Rectal smooth muscle tissue (tissue), 1 donor: ENCODE data around the gene CD3G.

Source experiments
- H3K27ac ChIP-seq: one replicate; pipeline ENCODE4 v1.7.0; 2013; ENCODE audit warnings: low read depth, low read length, inconsistent platforms
- H3K27me3 ChIP-seq: one replicate; pipeline ENCODE4 v1.7.0; 2013; ENCODE audit warnings: low read length; ENCODE audit not compliant: control insufficient read depth, insufficient read depth
- H3K36me3 ChIP-seq: one replicate; pipeline ENCODE4 v1.7.0; 2013; ENCODE audit warnings: low read length; ENCODE audit not compliant: control insufficient read depth, insufficient read depth
- H3K4me1 ChIP-seq: one replicate; pipeline ENCODE4 v1.7.0; 2013; ENCODE audit warnings: low read length; ENCODE audit not compliant: control insufficient read depth, insufficient read depth
- H3K4me3 ChIP-seq: one replicate; pipeline ENCODE4 v1.7.0; 2013; ENCODE audit warnings: low read length
- H3K9ac ChIP-seq: one replicate; pipeline ENCODE4 v1.7.0; 2013; ENCODE audit warnings: low read length

The CD3G gene

DNA sequence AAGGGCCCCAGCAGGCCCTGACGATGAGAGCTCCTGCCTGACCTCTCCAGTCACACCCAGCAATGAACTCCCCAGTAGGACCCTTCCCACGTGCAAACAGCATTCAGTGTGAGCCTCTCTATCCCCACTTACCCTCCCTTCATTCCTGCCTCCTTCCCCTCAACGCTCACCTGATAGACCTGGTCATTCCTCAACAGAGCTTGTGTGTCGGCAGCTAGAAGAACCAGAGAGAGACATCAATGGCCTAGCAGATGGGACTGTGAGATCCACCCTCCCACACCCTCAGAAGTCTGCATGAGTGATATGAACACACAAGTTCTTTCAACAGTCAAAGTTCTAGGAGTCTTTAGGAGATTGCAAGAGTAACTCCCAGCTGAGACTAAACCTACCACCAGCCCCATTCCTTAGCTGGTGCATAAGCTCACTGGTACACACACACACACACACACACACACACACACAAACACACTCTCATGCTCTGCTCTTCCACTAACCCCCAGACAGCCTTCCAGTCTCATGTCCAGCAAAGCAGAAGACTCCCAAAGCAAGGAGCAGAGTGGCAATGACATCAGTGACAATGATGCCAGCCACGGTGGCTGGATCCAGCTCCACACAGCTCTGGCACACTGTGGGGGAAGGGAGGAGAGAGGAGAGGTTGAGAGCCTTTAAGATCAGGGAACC, 4.7 kb upstream of the CD3G start:
- Histone ChIP-seq H3K27ac (no peak overlapping the region), H3K4me3 (no peak overlapping the region)

DNA sequence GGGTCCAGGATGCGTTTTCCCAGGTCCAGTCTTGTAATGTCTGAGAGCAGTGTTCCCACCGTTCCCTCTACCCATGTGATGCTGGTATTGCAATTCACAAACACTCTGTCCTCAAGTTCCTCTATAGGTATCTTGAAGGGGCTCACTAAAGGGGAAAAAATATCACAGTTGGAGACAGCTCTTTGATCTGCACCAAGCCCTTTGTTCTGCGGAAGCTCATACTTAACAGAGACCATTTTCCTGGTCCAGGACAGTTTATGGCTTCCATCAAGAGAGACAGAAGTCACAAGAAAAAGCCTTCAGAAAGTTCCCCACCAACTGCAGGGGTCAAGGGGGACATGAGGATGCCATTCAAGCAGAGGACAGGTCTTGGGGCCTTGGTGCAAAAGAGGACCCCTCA, 3.7 kb upstream of the CD3G start:
- H3K27ac ChIP-seq = no peak overlapping the region
- H3K4me3 ChIP-seq = no peak overlapping the region
- H3K4me1 ChIP-seq = no peaks in the 10 kb centered on the region
- no peak overlapping the region for H3K9ac ChIP-seq
- H3K27me3 ChIP-seq = no peaks in the 10 kb centered on the region
- no peaks in the 10 kb centered on the region for H3K36me3 ChIP-seq

More for the DNA sequence above, 4.7 kb upstream of the CD3G start:
- H3K36me3 ChIP-seq = no peaks in the 10 kb centered on the region
- H3K9ac ChIP-seq = no peak overlapping the region
- H3K27me3 ChIP-seq = no peaks in the 10 kb centered on the region
- no peaks in the 10 kb centered on the region for H3K4me1 ChIP-seq

DNA sequence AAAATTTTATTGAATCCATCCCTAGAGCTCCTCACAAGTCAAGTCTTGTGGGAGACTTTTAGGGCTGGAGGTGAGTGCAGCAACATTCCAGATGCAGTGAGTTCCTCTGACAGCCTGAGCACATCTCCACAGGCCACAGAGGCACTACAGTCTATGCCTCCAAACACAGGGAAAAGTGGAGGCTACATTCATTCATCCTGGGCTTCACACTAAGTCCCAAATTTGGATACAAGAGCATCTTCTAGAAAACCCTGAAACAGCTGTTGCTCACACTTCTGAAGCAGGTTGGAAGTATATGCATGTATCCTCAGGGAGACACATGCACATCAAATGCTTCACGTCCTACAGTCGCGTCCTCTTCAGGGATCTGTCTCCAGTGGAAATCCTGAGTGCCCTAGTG, 2.9 kb upstream of the CD3G start:
- peak overlapping the region; percentile 14 for H3K4me3 ChIP-seq
- H3K4me1 ChIP-seq = no peaks in the 10 kb centered on the region
- no peaks in the 10 kb centered on the region for H3K27me3 ChIP-seq
- H3K9ac ChIP-seq = no peak overlapping the region
- no peak overlapping the region for H3K27ac ChIP-seq
- H3K36me3 ChIP-seq = no peaks in the 10 kb centered on the region

DNA sequence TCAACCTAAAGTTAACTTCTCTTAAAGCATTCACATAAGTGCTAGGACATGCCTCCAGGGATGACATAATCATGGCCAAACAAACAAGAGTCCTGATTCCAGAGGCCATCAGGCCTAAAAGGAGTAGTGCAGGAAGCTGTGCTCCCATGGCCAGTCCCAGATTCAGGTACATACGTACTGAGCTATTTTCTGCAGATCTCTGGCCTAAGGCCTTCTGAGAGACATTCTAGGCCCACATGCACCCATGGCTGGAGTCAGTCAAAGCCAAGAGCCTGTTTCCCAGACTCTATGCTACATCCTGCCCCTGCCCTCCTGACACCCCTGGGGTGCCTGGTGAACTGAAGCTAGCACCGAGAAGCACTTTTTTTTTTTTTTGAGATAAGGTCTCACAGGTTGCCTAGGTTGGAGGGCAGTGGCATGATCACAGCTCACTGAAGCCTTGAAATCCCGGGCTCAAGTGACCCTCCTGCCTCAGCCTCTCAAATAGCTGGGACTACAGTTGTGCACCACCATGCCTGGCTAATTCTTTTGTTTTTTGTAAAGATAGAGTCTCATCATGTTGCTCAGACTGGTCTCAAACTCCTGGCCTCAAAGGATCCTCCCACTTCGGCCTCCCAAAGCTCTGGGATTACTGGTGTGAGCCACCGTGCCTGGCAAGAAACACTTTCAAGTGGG, 2.2 kb upstream of the CD3G start:
- Histone ChIP-seq H3K9ac (no peak overlapping the region), H3K4me3 (peak overlapping the region; percentile 47), H3K27ac (no peak overlapping the region), H3K36me3 (no peaks in the 10 kb centered on the region), H3K27me3 (no peaks in the 10 kb centered on the region), H3K4me1 (no peaks in the 10 kb centered on the region)

DNA sequence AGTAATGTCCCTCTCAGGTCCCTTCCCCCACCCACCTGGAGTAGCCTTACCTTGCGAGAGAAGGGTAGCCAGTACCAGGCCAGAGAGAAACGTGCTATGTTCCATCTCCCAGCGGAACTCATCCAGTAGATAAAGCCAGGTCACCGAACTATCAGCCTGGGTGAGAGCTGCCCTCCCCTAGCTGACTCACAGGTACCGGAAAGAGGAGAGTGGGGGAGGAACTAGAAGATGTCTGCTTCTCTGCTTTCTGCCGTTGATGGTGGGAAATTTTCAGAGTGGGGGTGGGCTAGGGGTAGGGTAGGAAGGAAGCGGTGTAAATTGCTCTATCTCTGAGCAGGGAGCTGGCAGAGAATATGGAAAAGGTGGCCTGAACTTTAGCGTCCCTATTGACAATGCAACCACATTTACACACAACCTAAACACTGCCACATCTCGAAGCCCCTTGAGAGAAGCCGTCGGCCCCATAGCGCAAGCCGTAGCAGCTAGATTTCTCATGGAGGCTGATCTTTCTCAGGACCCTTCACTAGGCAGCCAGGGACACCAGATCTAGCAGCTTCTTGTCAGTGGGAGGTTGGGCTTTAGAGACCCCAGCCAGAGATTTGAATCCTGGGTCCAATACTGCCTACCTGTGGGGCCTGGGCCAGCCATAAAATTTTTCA, 1.5 kb upstream of the CD3G start, which contains the start of gene CD3D:
CD3D (minus strand) TSS at position 203 of the 659 bp plus-strand sequence; CDS start at position 105, 98 bp downstream.
- Histone ChIP-seq H3K4me1 (no peaks in the 10 kb centered on the region), H3K9ac (no peak within 1 kb of the TSS), H3K4me3 (peak within 1 kb of the TSS; percentile 47), H3K27me3 (no peaks in the 10 kb centered on the region), H3K36me3 (no peaks in the 10 kb centered on the region), H3K27ac (no peak within 1 kb of the TSS)

DNA sequence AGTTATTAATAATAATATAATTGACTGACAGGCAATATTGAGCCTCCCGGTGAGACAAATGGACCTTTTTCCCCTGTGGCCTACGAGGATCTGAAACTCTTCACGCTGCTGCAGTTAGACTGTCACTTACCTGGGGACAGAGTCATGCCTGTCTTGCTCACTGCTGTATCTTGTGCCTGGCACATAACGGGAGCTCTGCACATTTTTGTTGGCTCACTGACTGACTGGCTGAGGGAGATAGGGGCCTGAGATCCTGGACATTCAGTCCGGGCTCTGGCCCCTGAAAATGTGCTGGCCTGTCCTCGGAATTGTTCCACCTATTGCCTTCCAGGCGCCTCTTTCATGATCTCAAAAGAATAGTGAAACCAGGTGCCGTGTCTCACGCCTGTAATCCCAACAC, 896 bp upstream of the CD3G start:
- Histone ChIP-seq H3K36me3 (no peaks in the 10 kb centered on the region), H3K4me1 (no peaks in the 10 kb centered on the region), H3K27me3 (no peaks in the 10 kb centered on the region), H3K4me3 (no peak overlapping the region), H3K27ac (no peak overlapping the region), H3K9ac (no peak overlapping the region)

DNA sequence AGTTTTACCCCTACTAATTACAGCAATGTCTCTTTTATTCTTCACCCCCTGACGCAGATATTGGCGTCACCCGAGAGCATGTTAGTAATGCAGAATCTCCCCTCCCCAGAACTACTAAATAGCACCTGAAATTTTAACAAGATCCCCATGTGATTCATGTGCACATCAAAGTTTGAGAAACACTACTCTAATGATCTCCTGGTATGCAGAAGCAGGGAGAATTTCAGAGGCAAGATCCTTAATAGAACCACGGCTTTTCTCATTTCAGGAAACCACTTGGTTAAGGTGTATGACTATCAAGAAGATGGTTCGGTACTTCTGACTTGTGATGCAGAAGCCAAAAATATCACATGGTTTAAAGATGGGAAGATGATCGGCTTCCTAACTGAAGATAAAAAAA, 5.3 kb downstream of the CD3G start:
- H3K4me1 ChIP-seq = no peaks in the 10 kb centered on the region
- no peaks in the 10 kb centered on the region for H3K36me3 ChIP-seq
- H3K27ac ChIP-seq = no peak overlapping the region
- H3K9ac ChIP-seq = no peak overlapping the region
- no peak overlapping the region for H3K4me3 ChIP-seq
- H3K27me3 ChIP-seq = no peaks in the 10 kb centered on the region

DNA sequence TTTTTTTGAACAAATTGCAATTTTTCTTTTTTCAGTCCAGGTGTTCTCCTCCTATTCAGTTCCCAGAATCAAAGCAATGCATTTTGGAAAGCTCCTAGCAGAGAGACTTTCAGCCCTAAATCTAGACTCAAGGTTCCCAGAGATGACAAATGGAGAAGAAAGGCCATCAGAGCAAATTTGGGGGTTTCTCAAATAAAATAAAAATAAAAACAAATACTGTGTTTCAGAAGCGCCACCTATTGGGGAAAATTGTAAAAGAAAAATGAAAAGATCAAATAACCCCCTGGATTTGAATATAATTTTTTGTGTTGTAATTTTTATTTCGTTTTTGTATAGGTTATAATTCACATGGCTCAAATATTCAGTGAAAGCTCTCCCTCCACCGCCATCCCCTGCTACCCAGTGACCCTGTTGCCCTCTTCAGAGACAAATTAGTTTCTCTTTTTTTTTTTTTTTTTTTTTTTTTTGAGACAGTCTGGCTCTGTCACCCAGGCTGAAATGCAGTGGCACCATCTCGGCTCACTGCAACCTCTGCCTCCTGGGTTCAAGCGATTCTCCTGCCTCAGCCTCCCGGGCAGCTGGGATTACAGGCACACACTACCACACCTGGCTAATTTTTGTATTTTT, 9.1 kb downstream of the CD3G start:
- Histone ChIP-seq H3K27me3 (no peaks in the 10 kb centered on the region), H3K9ac (no peak overlapping the region), H3K4me3 (no peak overlapping the region), H3K27ac (no peak overlapping the region), H3K36me3 (no peaks in the 10 kb centered on the region), H3K4me1 (no peaks in the 10 kb centered on the region)

DNA sequence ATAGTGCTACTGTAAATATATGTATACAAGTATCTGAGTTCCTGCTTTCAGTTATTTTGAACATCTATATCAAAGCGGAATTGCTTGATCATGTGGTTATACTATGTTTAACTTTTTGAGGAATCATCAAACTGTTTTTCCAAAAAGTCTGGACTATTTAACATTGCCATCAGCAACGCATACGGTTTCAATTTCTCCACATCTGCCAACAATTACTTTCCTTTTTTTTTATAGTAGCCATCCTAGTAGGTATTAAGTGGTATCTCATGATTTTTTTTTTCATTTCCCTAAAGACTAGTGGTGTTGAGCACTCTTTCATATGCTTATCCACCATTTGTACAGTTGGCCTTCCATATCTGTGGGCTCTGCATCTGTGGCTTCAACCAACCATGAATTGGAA, 13.9 kb downstream of the CD3G start:
- no peak overlapping the region for H3K27ac ChIP-seq
- no peak overlapping the region for H3K9ac ChIP-seq
- no peaks in the 10 kb centered on the region for H3K36me3 ChIP-seq
- peaks cover 3% of the 10 kb centered on the region for H3K4me1 ChIP-seq
- no peaks in the 10 kb centered on the region for H3K27me3 ChIP-seq
- H3K4me3 ChIP-seq = no peak overlapping the region

DNA sequence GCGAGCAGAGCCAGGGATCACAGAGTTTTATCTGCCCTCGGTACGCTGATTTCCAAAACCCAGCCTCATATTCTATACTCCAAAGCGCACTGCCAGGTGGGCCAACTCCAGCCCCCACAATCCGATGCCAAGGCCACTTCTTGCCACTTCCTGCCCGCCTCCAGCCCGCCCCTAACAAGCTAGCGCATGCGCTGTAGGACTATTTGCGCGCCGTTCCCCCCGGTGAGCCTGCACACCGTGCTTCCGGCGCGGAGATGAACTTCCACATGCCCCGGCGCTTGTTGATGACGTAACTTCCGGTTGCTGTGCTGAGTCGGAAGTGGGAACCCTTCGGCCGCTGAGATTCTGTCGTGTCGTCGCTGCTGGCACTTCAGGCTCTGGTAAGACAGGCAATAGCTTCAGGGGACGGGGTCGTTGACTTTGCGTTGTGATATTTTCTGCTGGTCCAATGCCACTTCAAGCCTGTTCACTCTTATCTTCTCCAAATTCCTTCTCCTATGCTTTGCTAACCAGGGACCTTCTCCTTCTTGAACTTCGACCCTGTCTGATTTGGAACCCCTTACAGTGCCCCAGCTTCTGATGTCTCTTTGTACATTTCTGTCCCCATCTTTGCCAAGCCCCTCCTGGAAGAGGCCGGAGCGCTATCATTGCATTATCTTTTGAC, 15.3 kb downstream of the CD3G start, which contains the start of gene UBE4A:
UBE4A (plus strand) TSS at position 306 of the 664 bp plus-strand sequence. CDS start 5,481 bp downstream, outside the sequence.
- peaks cover 3% of the 10 kb centered on the region for H3K36me3 ChIP-seq
- H3K4me3 ChIP-seq = peak within 1 kb of the TSS; percentile 96
- H3K27ac ChIP-seq = peak within 1 kb of the TSS; percentile 16
- no peaks in the 10 kb centered on the region for H3K27me3 ChIP-seq
- peaks cover 3% of the 10 kb centered on the region for H3K4me1 ChIP-seq
- peak within 1 kb of the TSS; percentile 90 for H3K9ac ChIP-seq

DNA sequence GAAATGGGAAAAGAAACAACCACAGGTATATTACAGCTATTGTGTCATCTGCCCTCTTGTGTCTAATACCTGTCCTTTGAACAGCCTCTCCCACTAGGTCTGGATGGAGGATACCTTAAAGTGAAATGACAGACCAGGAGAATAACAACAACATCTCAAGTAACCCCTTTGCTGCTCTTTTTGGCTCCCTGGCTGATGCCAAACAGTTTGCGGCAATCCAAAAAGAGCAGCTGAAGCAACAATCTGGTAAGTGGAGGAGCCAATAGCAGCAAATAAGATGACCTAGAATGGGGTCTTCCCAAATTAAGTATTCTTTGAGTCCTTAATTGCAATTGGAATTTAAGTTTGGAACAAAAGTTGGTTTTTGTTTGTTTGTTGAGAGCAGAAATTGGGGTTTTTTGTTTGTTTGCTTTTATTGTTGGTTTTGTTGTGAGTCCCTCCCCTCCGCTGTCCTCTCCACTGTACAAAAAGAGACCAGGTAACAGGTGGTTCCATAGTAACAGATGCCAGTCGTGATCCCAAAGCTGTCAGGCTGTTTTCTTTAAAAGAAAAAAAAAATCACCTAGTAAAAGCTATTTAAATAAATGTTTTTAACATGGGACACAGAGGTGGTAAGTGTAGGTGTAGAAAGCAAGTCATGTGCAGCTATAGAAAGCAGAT, 20.9 kb downstream of the CD3G start:
- Histone ChIP-seq H3K4me3 (no peak overlapping the region), H3K27ac (no peak overlapping the region), H3K36me3 (peaks cover 29% of the 10 kb centered on the region), H3K4me1 (peaks cover 2% of the 10 kb centered on the region), H3K27me3 (no peaks in the 10 kb centered on the region), H3K9ac (no peak overlapping the region)
